Stimulated activated CD8-positive, alpha-beta memory T cell treated with anti-CD3 and anti-CD28 coated beads, Interleukin-7, amount 100 ng/mL, for 24 hours (primary cell): Measurements from ENCODE around the gene UQCC2.

Experiments used
- DNase-seq: peaks from one replicate; pipeline ENCODE4 v3.0.0-alpha.2; 2020; ENCODE audit warnings: low read depth

Gene UQCC2

DNA sequence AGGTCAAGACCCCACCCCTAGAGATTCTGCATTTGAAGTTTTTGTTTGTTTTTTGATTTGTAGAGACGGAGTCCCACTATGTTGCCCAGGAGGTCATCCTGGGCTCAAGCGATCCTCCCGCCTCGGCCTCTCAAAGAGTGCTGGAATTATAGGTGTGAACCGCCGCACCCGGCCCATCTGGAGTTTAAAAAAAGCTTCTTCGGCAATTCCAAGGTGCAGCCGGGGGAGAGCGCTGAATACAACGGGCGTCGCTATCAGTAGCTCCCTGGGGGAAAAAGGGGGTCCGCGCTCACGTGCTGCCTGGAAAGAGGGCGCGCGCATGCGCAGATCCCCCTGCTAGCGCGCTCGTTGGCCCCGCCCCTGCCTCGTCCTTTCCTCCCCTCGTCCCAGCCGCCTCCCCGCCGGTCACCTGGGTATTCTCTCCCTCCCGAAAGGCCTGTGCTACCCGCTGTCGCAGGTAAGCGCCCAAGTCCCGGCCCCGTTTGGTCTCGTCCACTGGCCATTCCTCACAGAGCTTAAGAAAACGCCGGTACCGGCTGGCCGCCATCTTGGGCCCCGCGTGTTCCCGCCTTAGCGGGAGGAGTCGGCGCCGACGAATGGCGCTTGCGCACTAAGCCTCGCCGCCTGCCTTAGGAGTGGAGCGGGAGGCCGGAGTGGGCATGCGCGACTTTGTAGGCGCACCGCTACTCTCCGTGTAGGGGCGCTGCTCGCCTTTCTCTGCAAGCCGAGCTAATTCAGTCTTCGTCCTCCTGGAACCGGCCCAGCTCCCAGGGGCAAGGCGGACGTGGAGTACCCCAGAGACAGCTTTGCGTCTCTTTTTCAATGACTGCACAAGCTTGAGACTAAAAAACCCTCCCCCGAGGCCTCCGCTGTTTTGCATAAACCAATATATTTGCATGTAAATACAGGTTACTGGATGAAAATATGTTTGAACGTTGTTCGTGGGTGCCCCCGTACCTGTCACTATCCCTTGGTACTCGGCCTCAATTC lies at the start of gene UQCC2:
Gene UQCC2, minus strand, starts transcription at position 561 of the 990 bp plus-strand sequence. Its CDS starts 14 bp downstream, at position 547.
- peak; percentile 89 for DNase-seq

DNA sequence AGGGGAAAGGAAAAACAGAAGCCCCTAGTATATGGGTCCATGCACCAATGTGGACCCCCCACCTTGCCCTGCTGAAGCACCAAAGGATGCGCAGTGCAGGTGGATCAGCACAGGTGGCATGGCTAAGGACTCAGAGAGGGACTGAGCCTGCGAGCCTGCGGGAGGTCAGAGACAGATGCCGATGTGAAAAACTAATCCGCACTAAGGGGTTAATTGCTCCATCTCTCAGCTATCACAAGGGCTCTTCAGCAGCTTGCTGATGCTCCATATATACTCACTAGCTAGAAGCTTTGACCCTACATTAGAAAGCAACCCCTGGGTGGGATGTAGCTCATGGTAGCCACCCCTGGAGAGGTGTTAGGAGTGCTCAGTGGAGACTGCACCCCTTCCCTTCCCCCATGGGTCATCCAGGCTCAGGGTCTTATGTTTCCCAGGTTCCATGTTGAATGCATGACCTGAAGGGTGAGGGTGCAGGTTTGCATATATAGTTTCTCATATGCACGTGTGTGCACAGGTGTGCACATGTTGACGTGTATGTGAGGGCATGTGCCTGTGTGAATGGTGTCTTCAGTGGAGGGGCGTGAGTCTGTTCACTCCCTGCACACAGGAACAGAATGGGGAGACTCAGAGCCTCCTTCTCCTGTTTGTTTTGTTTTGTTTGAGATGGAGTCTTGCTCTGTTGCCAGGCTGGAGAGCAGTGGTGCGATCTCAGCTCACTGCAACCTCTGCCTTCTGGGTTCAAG lies 48.6 kb upstream of the UQCC2 start:
- no peak for DNase-seq

DNA sequence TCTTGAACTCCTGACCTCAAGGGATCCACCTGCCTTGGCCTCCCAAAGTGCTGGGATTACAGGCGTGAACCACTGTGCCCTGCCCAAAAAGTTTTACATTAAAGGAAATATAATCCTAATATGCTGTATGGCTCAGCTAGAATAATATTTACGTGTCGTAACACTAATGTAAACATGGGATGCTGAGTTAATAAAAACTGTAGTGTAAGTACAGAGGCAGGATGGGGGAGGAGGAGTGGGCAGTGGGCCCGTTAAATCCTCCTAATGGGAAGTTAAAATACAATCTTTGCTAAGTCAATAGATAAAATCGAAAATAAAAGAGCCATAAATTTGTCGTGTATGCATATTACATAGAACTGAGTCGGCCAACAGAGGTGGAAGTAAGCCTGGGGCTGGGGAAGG lies 47.3 kb upstream of the UQCC2 start:
- no peak for DNase-seq

- no peak for DNase-seq
Observed at GRCh38 chr6:33757906-33758305, 46.4 kb upstream of the UQCC2 start.

DNA sequence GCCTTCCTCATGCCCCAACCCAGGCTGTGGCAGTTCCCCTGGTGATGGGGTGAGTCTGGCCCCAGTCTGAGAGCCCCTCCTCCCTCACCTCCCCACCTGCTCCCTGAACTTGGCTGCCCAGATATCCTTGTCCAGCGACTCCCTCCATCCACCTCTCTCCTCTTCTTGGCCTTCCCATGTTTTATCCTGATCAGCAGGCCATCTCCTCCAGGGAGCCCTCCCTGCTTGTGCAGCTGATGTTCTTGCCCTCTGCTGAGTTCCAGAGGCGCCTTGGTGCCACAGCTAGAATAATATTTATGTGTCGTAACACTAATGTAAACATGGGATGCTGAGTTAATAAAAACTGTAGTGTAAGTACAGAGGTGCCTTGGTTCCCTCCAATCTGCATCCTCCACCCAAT lies 45.6 kb upstream of the UQCC2 start:
- DNase-seq = no peak

DNA sequence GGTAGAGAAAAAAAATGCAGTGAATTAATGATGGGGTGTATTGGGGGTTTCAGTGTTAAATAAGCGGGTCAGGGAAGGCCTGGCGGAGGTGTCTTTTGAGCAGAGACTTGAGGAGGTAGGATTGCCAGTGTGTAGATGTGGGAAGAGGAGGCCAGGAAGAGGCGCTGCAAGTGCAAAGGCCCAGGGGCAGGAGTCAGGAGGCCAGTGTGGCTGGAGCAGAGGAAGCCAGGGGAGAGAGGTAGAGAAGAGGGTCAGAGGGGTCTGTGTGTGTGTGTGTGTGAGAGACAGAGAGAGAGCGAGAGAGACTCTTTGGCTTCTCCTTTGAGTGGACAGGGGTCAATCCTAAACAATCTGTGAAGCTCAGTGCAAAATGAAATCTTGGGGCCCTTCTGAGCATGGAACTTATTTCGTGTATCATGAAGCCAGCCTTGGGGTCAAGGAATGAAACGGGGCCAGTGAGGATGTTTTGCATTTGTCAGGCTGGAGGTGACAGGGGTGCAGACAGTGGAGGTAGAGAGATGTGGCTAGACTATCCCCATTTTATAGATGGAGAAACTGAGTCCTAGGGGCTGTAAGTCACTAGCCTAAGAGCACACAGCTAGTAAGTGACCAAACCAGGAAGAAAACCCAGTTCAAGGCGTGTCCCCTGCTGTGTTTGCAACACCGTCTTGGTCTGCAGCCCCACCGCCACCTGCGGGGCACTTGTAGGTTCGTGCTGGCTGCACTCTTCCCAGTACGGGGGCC lies 44.9 kb upstream of the UQCC2 start:
- no peak for DNase-seq

GRCh38 chr6:33755070-33755869 lies 43.8 kb upstream of the UQCC2 start:
- DNase-seq = no peak

GRCh38 chr6:33754222-33754621 lies 42.7 kb upstream of the UQCC2 start:
- no peak for DNase-seq

- no peak for DNase-seq
Observed at GRCh38 chr6:33752646-33753015, 41.1 kb upstream of the UQCC2 start.

- DNase-seq = no peak
Observed at GRCh38 chr6:33751771-33752645, 40.5 kb upstream of the UQCC2 start.

DNA sequence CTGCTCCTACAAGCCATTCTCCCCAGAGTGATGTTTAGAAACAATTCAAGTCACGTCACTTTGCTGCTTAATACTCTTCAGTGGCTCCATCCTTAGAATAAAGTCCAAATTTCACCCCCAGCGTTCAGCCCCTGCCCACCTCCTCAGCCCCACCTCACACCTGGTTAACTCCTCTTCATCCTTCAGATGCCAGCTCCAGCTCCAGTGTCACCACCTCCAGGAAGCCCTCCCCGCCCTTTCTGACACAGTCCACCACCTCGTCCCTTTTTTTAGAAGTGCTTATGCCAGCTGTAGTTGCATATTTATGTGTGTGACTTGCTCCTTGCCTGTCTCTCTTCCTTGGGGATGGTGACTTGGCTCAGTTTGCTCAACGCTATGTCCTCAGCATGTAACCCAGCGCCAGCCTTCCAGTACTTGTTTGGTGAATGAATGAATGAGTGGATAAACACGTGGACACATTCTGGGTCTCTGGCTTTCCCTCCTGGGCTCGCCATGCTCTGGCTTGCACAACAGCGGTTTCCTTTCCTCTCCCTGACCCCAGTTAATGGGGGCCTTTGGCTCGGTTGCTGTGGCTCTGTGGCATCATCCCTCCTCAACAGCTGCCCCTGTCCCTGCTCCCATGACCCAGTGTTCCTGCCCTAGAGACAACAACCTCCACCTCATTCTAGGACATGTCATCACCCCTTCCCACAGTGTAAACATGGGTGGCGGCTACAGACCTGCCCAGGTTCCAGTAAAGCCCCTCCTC lies 38.9 kb upstream of the UQCC2 start:
- no peak for DNase-seq

DNA sequence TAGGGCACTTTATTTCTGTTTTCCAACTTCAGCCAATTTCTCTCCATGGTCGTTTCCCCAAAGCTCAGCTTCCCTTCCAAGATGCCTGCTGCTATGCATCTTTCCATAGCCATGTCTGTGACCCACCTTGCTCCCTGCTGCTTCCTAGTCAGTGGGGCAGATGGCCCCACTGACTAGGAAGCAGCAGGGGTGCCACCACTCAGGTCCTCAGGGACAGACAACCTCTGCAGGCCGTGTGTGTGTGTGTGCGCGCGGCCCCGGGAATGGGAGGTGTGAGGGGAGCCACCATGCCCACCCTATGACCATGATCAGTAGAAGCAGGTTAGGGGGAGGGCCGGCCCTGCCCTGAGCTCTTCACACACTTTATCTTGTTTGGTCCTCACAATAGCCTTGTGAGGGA lies 37.9 kb upstream of the UQCC2 start:
- no peak for DNase-seq

GRCh38 chr6:33748841-33749240 lies 37.3 kb upstream of the UQCC2 start:
- no peak for DNase-seq

DNA sequence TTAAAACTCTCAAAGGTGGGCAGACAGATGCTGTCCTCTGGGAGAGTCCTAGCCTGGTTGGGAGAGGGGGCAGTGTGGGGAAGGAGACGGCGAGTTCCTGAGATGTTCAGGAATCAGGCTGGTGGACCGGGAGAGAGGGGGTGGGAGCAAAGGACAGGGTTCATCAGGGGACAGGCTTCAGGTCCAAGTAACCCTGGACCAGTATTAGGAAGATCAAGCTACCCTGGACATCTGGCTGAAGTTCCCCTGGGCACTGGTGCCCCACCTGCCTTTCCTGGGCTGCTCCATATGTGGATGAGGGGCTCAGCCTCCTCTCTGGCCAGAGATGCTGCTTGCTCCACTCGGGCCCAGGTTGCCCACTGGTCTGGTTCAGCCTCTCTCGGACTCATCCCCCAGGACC lies 36.3 kb upstream of the UQCC2 start:
- no peak for DNase-seq

DNA sequence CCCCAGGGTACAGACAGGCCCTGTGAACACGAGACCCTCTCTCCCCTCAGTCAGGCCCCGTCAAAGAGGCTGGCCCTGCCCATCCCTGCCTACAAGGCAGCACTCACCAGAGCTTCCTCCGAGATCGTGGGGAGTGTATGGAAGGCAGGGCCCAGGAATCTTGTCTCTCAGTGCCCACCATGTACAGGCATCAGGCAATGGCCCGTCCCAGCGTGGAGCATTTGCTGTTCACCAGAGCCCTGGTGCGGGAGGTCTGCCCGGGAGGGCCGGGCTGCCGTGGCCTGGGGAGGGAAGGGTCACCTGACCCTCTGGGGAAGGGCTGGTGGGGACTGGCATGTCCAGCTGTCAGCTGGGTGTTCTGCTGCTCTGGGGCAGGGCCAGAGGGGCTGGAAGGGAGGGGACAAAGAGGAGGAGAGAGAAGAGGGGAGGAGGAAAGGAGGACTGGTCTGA lies 35.2 kb upstream of the UQCC2 start, which contains the start of gene IP6K3:
Gene IP6K3, minus strand, starts transcription at position 255 of the 450 bp plus-strand sequence. CDS start 11,429 bp downstream, outside the sequence.
- DNase-seq = no peak

DNA sequence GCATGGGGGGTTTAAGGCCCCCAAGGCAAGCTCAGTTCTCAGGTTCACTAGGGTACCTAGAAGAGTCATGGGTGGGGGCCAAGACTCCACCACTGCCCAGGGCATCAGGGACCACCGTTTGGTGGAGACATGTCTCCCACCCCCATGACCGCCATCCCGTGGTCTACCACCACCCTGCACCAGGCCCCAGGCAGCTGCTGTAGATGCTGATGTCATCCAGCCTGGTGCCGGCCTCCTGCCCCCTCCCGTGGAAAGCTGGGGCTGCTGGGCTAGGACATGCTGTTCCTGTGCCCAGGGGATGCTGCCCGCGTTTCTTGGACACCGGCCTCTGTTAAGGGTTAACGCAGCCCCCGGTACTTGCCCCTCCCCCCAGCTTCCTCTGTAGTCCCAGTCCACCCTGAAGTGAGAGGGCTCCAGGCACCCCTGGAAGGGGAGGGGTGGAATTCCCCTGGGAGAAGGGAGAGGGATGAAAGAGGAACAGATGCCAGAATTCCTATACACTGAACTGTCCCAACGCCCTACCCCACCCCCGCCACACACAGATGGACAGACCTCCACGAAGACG lies 34.6 kb upstream of the UQCC2 start:
- DNase-seq = no peak

GRCh38 chr6:33745548-33745947 lies 34.0 kb upstream of the UQCC2 start:
- DNase-seq = no peak

DNA sequence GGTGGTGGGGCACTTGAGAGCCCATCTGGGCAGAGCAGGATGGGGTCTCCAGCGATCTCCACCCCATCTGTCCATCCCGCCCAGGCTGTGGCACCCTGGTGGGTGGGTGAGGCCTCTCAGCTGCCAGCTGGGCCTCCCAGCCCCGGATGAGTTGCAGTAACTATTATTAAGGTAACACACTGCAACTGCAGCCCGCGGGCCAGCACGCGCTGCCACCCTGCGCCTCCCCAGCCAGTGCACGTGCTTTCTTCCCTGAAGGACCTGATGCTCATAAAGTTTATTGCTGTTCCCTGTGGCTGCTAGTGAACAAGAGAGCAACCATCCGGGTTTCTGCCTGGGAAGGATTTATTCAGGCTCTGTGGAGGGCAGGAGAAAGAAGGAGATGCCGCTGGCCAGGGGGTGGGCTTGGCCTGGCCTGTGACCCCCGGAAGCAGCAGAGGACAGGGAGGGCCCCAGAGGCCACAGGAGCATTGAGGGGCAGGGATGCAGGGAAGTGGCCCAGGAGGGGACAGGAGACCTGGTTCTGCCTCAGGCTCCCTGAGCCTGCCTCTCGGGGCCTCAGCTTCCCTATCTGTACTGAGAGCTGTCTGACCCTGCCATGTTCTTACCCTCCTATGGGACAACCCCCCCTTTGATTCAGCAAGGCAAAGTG lies 33.5 kb upstream of the UQCC2 start:
- no peak for DNase-seq
